Measurements from ENCODE around the gene WFDC2.

DNA sequence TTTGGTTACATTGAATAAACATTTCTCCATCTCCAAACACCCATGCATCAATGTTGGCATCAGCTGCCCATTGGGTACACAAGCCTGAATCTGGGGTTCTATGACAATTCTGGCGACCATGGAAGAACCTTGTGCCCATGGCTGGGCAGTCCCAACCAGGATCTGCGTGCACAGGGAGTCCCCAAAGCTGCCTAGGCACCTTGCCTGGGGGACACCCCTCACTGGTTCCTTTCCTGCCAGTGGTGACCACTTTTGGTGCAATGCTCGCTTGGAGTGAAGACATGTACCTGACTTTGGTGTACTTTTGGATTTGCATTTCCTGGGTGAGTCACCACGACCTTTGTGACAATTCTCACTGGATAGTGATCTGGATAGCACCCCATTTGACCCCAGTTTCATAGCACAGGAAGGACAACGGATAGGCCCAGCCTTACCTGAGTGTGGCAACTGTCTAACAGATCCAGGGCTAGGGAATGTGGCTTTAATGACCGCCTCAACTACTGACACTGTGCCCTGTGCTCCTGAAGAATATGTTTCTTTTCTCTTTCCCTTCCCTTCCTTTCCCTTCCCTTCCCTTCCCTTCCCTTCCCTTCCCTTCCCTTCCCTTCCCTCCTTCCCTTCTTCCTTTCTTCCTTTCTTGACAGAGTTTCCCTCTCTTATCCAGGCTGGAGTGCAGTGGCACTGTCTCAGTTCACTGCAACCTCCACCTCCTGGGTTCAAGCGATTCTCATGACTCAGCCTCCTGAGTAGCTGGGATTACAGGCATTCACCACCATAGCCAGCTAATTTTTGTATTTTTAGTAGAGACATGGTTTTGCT lies 38.7 kb downstream of the WFDC2 start:
- TF ChIP-seq, protein P1, sequence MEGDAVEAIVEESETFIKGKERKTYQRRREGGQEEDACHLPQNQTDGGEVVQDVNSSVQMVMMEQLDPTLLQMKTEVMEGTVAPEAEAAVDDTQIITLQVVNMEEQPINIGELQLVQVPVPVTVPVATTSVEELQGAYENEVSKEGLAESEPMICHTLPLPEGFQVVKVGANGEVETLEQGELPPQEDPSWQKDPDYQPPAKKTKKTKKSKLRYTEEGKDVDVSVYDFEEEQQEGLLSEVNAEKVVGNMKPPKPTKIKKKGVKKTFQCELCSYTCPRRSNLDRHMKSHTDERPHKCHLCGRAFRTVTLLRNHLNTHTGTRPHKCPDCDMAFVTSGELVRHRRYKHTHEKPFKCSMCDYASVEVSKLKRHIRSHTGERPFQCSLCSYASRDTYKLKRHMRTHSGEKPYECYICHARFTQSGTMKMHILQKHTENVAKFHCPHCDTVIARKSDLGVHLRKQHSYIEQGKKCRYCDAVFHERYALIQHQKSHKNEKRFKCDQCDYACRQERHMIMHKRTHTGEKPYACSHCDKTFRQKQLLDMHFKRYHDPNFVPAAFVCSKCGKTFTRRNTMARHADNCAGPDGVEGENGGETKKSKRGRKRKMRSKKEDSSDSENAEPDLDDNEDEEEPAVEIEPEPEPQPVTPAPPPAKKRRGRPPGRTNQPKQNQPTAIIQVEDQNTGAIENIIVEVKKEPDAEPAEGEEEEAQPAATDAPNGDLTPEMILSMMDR (IDR thresholded peaks at IDR 0.05): no peak
- TF ChIP-seq CBX2 (IDR thresholded peaks at IDR 0.05; ENCODE audit: borderline replicate concordance, low read depth): no peak
- no peak for TF ChIP-seq POLR2A (IDR thresholded peaks at IDR 0.05; ENCODE audit: low read length)
- TF ChIP-seq MYC (IDR thresholded peaks at IDR 0.05; ENCODE audit: borderline replicate concordance, low read length): no peak
- no peak for TF ChIP-seq CHD4 (IDR thresholded peaks at IDR 0.05; ENCODE audit: borderline replicate concordance)
- TF ChIP-seq HOXA7 (CRISPR knock-in tag; IDR thresholded peaks at IDR 0.05): no peak
- no peak for TF ChIP-seq EP300 (IDR thresholded peaks at IDR 0.05)
- TF ChIP-seq, protein P2, sequence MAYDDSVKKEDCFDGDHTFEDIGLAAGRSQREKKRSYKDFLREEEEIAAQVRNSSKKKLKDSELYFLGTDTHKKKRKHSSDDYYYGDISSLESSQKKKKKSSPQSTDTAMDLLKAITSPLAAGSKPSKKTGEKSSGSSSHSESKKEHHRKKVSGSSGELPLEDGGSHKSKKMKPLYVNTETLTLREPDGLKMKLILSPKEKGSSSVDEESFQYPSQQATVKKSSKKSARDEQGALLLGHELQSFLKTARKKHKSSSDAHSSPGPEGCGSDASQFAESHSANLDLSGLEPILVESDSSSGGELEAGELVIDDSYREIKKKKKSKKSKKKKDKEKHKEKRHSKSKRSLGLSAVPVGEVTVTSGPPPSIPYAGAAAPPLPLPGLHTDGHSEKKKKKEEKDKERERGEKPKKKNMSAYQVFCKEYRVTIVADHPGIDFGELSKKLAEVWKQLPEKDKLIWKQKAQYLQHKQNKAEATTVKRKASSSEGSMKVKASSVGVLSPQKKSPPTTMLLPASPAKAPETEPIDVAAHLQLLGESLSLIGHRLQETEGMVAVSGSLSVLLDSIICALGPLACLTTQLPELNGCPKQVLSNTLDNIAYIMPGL (CRISPR knock-in tag; IDR thresholded peaks at IDR 0.05; ENCODE audit: borderline replicate concordance): no peak
- TF ChIP-seq, protein P3, sequence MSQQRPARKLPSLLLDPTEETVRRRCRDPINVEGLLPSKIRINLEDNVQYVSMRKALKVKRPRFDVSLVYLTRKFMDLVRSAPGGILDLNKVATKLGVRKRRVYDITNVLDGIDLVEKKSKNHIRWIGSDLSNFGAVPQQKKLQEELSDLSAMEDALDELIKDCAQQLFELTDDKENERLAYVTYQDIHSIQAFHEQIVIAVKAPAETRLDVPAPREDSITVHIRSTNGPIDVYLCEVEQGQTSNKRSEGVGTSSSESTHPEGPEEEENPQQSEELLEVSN (IDR thresholded peaks at IDR 0.05; ENCODE audit: borderline replicate concordance, low read depth): no peak
- TF ChIP-seq EHMT2 (IDR thresholded peaks at IDR 0.05; ENCODE audit: low read depth): no peak

All from A549 (cell line).